NCI-H1105 (cell line): ENCODE results near the gene ZFP57.

Experiments
- DNase-seq: peaks from one replicate; lab custom pipeline; 2025; lab: John Stamatoyannopoulos, UW

The ZFP57 gene

DNA sequence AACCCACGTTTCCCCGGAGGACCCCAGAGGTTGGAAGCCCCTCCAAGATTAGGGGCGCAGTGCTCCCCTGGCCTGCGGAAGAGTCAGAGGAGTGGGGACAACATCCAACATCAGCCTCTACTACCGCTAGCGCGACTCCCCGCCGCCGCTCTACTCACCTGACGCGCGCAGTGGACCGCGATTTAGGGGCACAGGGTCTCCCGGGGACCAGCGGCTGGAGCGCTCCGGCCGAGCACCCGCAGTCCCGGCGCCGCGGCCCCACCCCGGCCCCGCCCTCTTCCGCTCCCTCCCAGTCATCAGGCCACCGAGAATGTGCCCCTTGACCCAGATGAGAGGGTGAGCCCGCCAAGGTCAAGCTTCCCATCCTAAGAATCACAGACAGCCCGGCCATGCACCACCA is at the start of gene ZFP57:
TSS of gene ZFP57 (minus strand) at position 249 of the 400 bp plus-strand sequence. CDS start 4,149 bp downstream, outside the sequence.
- DNase-seq: no peak

DNA sequence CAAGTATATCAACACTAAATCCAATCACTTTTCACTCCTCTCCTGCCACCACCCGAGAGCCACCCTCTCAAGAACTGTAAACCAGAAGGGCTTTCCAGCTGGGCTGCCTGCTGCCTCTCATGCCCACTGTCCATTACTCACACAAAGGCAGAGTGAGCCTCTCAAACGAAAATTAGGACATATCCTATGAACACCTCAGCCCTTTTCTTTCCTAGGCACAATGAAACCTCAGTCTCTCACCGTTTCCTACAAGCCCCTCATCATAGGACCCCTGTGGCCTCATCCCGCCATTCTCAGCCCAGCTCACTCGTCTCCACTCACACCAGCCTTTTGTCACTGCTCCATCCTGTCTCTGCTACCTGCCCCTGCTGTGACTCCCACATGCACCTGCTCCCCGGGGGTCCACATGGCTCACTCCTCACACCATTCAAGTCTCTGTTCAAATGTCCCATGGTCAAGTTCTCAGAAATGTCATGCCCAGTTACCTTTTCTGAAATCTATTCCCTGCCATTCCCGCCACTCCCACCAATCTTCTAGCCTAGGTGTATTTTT is 49.7 kb upstream of the ZFP57 start:
- no peak for DNase-seq

DNA sequence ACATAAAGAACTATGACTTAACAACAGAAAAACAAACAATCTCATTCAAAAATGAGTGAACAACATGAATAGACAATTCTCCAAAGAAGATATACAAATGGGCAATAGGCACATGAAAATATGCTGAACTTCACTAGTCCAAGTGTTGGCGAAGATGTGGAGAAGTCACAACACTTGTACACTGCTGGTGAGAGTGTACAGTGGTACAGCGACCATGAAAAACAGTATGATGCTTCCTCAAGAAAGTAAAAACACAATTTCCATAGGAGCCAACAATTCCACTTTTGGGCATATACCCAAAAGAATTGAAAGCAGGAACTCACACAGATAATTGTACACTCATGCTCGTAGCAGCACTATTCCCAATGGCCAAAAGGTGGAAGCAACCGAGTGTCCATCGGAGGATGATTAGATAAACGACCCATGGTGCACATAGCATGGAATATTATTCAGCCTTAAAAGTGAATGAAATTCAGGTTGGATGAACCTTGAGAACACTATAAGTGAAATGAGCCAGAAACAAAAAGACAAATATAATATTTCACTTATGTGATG is 48.9 kb upstream of the ZFP57 start:
- DNase-seq: no peak

DNA sequence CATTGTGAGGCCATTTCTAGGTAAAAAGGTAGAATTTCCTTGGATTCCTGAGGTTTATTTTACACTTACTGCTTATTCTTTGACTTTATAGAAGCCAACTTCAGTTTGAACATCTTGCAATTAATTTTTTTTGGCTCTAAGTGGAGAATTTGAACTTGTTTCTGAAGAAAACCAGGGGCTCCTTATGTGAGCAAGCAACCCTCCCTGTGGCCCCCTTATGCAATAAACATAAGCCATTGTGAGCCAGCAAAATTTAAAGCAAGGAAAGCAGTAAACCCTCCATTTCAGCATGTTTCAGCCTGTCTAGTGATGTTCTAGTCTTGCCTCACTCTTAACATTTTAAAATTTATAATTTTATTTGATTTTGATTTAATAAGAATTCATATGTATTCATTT is 47.9 kb upstream of the ZFP57 start:
- no peak for DNase-seq

DNA sequence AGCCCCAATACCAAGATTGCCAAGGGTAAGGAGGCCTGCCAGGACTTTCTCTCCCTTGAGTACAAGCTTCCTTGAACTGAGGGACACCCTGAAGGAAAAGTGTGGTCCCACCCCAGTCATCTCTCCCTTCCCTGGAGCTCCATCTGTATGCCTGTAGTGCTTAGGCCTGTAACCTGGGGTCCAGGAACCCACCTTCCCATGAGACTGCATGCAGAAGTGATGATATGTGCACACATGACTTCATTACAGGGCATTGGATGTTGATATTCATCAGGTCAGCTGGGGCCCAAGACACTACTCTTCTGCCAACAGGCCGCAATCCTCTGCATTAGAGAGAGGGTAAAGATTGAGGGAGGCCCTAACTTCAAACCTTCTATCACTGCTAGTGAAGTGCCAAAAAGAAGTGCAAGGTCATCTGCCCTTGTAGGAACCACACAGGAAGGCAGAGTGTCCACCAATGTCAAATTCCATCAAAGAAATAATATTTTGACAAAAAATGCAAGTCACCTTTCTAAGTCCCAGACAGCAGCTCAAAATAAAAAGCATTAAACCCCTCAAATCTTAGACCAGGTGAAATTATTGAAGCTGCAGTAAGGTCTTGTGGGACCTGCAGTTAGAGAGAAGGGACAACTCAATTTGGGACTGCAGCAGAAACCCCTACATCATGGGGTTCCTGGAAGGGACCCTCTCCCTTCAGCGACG is 47.4 kb upstream of the ZFP57 start:
- DNase-seq: no peak

DNA sequence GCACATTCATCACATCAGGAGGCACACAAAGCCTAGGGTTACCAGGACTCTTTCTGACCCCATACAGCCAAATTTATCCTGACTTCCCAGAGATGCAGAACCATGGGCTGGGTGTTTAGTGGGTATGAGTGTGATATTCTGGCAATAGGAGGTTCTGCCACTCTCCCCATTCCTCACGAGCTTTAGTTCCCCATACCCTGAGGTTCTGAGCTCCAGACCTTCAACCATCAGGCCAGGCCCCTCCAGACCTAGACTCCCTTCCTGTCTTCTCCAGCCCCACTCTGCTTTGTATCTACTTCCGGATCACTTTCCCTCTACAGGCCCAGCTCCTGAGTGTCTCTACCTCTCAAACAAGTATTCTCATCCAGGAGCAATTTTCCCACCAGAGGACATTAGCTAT is 46.7 kb upstream of the ZFP57 start:
- DNase-seq: no peak

DNA sequence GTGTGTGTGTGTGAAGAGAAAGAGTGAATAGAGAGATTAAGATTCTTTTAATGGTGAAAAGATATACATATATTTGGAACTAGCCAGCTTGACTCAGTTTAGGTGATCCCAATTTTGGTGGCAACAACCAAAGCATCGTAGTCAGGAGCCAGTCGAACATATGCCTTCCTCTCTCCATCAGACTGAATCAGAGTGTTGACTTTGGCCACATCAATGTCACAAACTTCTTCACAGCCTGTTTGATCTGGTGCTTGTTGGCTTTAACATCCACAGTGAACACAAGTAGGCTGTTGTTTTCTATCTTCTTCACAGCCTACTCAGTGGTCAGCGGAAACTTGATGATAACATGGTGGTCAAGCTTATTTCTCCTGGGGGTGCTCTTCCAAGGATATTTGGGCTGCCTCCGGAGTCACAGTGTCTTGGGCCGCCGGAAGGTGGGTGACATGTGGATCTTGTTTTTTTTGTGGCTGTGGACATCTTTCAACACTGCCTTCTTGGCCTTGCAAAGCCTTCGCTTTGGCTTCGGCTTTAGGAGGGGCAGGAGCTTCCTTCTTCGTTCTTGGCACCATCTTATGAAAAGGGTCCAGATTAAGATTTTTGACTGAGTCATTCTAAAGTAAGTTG is 45.7 kb upstream of the ZFP57 start:
- no peak for DNase-seq

DNA sequence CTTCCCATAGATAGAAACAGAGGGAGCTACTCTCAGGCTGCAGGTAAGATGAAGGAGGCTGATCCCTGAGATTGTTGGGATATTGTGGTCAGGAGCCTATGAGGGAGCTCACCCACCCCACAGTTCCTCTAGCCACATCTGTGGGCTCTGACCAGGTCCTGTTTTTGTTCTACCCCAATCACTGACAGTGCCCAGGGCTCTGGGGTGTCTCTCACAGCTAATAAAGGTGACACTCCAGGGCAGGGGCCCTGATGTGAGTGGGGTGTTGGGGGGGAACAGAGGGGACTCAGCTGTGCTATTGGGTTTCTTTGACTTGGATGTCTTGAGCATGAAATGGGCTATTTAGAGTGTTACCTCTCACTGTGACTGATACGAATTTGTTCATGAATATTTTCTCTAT is 45.0 kb upstream of the ZFP57 start:
- DNase-seq: no peak

DNA sequence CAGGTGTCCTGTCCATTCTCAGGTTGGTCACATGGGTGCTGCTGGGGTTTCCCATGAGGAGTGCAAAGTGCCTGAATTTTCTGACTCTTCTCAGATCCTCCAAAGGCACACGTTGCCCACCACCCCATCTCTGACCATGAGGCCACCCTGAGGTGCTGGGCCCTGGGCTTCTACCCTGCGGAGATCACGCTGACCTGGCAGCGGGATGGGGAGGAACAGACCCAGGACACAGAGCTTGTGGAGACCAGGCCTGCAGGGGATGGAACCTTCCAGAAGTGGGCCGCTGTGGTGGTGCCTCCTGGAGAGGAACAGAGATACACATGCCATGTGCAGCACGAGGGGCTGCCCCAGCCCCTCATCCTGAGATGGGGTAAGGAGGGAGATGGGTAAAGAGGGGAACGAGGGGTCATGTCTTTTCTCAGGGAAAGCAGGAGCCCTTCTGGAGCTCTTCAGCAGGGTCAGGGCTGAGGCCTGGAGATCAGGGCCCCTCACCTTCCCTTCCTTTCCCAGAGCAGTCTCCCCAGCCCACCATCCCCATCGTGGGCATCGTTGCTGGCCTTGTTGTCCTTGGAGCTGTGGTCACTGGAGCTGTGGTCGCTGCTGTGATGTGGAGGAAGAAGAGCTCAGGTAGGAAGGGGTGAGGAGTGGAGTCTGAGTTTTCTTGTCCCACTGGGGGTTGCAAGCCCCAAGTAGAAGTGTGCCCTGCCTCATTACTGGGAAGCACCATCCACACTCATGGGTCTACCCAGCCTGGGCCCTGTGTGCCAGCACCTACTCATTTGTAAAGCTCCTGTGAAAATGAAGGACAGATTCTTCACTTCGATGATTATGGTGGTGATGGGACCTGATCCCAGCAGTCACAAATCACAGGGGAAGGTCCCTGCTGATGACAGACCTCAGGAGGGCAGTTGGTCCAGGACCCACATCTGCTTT is 44.3 kb upstream of the ZFP57 start:
- DNase-seq: no peak

DNA sequence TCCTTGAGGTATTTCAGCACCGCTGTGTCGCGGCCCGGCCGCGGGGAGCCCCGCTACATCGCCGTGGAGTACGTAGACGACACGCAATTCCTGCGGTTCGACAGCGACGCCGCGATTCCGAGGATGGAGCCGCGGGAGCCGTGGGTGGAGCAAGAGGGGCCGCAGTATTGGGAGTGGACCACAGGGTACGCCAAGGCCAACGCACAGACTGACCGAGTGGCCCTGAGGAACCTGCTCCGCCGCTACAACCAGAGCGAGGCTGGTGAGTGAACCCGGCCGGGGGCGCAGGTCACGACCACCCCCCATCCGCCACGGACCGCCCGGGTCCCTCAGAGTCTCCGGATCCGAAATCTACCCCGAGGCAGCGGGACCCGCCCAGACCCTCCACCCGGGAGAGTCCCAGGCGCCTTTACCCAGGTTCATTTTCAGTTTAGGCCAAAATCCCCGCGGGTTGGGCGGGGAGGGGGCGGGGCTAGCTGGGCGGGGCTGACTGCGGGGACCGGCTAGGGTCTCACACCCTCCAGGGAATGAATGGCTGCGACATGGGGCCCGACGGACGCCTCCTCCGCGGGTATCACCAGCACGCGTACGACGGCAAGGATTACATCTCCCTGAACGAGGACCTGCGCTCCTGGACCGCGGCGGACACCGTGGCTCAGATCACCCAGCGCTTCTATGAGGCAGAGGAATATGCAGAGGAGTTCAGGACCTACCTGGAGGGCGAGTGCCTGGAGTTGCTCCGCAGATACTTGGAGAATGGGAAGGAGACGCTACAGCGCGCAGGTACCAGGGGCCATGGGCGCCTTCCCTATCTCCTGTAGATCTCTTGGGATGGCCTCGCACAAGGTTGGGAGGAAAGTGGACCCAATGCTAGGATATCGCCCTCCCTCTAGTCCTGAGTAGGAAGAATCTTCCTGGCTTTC is 43.0 kb upstream of the ZFP57 start:
- no peak for DNase-seq

DNA sequence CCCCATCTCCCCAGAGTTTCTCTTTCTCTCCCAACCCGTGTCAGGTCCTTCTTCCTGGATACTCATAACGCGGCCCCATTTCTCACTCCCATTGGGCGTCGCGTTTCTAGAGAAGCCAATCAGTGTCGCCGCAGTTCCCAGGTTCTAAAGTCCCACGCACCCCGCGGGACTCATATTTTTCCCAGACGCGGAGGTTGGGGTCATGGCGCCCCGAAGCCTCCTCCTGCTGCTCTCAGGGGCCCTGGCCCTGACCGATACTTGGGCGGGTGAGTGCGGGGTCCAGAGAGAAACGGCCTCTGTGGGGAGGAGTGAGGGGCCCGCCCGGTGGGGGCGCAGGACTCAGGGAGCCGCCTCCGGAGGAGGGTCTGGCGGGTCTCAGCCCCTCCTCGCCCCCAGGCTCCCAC is 42.3 kb upstream of the ZFP57 start, which contains the start of gene HLA-F:
TSS of gene HLA-F (plus strand) at position 173 of the 404 bp plus-strand sequence. CDS start at position 203, 30 bp downstream.
- DNase-seq: peak; percentile 51

DNA sequence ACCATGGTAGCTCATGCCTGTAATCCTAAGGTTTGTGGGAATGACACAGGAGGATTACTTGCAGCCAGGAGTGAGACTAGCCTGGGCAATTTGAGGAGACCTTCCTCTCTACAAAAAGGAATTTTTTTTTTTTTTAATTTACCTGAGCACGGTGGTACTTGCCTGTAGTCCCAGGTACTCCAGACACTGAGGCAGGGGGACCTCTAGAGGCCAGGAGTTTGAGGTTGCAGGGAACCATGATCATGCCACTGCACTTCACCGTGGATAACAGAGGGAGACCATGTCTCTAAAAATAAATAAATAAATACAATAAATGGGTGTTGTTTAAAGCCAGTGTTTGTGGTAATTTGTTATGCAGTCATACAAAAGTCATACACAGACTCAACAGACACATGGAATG is 39.9 kb upstream of the ZFP57 start:
- DNase-seq: no peak

DNA sequence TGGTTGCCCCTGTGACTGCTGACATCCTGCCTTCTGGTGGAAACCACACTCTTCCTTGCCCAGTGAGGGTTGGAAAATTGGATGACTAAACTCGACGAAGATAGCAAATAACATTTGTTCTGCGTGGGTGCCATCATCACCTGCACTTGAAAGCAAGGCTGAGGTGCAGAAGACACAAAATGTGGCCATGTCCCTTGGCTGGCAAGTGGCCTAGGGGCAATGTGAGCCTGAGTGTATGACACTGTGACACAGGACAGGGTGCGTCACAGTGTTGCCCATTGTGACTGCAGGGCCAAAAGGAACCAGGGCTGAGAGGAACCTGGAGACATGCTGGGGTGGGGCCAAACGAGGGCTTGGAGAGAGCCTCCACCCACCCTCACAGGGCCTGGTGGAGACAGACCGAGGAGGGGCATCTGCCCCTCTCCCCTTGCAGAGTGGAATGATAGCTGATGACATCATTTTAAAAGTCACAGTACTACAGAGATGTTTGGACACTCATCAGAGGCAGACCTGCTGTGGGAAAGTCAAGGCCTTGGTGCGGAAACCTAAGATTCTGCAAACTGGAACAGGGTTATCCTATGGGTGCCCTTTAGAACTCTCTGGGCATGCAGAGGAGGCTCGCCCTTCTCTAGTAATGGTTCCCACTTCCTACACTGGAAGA is 29.5 kb upstream of the ZFP57 start:
- DNase-seq: no peak

DNA sequence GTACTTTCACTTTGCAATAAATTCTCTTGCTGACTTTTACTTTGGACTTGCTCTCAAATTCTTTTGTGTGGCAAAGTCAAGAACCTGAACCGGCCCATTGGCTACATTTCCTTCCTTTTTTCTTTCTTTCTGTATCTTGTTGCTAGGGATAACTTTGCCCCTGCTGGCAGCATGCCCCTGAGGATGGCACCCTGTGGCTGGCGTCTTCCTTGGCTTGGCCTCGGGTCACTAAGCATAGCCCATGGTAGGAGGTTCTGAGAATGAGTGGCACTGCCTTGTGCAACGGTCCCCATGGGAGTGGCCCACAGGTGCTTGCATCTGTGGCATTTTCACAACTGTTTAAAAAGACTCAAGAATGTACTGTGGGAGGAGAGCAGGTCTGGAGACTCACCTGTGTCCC is 28.2 kb upstream of the ZFP57 start:
- no peak for DNase-seq

DNA sequence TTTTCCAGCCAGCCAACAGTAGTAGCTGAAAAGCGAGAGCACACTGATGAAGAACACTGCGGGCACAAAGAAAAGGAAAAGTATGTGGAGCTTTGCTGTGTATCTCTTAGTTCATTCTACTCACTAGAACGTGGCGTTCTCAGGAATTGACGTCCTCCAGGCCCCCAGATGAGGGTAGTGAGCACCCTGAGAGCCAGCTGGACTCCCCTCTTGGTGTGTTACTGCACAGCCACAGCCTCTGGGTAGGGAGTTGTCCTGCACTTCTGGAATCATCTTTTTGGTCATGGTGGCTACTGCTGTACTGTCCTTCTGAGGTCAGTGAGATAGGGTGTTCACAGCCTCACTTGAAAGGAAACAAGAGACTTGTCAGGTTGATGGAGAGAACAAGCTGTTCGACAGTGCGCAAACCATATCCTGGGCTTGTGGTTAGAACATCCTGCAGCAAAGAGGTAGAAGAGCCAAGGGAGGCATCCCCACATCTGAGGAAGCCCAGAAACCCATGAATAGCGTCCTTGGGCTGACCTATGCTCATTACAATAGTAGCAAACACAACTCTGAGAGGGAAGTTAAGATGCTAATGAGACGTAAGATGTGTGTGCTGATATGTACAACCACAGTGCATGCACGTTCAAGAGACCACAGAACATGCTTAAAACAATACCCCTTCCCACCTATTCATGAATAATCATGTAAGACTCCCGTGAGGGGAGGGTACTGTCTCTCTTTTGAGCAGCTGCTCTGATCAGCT is 27.7 kb upstream of the ZFP57 start:
- no peak for DNase-seq

DNA sequence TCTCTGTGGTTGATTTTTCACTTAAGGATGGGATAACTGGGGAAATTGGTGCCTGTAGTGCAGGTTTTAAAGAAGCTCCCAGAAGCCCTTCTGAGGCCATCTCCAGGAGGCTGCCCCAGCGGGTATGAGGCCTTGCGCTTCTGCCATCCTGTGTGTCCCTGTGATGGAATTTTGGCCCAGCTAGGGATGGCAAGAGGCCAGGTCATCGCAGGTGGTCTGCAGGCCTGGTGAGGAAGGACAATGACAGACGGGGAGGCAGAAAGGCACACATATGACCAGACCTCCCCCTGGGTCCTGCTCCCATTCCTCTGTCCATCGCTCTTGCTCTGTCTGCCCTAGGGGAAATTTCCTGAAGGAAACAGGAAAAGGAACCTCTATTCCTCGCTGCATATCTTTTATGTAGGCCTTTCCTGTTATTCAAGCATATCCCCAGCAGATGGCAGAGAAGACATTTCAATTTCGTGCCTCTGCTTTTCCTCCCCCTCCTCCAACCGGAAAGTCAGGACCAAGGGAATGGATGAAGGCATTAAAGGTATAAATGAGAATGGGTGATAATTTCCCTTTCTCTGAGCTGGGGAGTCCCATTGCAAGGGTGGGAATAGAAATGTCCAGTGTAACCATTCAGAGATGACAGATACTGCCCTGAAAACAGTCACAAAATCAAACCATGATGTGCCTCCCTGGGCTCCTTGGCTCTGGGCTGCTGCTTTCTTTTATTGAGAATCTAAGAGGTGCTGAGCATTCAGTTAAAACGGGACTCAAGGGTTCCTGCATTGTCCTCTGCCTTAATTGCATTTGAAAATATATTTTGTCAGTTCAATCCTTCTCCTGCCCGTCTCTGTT is 24.7 kb upstream of the ZFP57 start:
- peak; percentile 31 for DNase-seq

DNA sequence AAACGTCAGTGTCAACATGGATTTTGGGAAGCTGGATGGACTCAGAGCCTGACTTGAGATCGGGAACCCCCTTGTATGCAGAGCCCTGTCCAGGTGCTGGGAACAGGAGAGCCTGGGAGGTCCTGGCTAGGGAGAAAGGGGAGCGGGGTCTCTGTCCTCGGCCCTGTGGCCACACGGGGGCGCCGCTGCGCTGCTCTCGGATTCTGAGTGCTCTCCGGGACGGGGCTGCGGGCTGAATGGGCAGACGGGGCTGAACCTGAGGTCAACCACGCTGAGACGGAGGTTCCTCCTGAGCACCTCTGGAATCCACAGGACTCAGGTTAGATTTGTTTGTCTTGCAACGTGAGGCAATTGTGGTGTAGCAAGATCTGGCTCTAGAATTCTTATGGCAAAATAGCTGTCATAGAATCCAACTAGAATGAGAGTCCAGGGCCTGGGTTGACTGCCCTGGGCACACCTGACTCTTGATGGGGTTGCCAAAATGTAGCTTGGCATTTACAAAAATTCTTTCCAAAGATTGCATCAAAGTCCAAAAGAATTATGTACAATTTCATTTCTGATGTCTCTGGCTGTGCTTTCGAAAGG is 21.7 kb upstream of the ZFP57 start:
- DNase-seq: peak; percentile 28
